Measurements from ENCODE around the gene IL1R2. TPM values are rescaled to one million over a fixed set of nuclear protein-coding genes. Genes with fewer than 3 reads are reported as not detected.

The IL1R2 gene
- total RNA-seq, 4 donors from 2014 or later = 12.2 to 207 (median 32.1) TPM

- DNase-seq (ENCODE audit: low spot score) (no peak), ATAC-seq (ENCODE audit: low FRiP score) (no peak)
- TF ChIP-seq CTCF (IDR thresholded peaks at IDR 0.05) = no peak
Observed at GRCh38 chr2:102025016-102025501, 33.3 kb downstream of the IL1R2 start.

DNA sequence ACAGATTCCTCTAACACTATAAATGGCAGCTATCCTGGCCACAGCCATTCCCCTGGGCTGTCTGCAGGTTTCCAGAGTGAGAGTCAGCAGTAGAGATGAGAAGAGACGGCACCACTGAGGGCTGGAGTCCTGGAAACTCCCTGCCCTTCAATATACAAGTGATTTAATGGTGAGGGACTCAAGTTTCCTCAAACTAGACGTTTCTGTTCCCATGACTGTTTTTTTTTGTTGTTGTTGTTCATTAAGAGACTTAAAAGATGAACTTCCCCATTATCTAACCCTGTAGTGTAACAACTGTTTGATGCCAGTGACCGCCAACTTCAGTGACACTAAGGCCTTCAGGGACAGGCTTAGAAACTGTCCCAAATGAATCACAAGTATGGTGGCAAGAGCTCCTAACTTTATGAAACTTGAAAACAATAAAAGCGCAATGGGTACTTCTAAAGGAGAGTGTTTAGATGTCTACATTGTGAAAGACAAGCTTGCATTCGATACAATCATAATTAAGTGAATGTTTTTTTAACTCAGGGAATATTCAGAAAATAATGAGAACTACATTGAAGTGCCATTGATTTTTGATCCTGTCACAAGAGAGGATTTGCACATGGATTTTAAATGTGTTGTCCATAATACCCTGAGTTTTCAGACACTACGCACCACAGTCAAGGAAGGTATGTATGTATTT, 34.0 kb downstream of the IL1R2 start:
- ATAC-seq (ENCODE audit: low FRiP score) (no peak), DNase-seq (ENCODE audit: low spot score) (no peak)
- no peak for TF ChIP-seq CTCF (IDR thresholded peaks at IDR 0.05)

GRCh38 chr2:102027036-102027980, 35.5 kb downstream of the IL1R2 start:
- no peak for TF ChIP-seq CTCF (IDR thresholded peaks at IDR 0.05)
- ATAC-seq (ENCODE audit: low FRiP score) (peak; percentile 89), DNase-seq (ENCODE audit: low spot score) (no peak)

DNA sequence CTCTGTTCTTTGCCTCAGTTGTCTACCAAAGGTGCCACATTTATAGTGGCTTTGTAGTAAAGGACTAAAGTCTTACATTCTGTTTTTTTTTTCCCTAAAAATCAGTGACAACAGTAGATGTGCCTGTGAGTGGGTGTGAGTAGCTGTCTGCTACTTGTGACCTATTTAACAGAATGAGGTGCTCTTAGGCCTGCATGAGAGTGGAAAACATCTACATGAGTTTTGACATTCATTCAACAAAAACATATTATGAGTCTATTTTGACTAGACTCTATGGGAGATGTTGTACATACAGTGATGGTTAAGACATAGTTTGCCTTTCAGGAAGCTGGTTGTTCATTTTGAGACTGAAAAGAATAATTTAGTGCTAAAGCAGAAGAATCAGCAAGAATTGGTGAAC, 36.7 kb downstream of the IL1R2 start:
- TF ChIP-seq CTCF (IDR thresholded peaks at IDR 0.05) = no peak
- no peak for DNase-seq (ENCODE audit: low spot score)
- no peak for ATAC-seq (ENCODE audit: low FRiP score)

- ATAC-seq (ENCODE audit: low FRiP score) (no peak), DNase-seq (ENCODE audit: low spot score) (no peak)
- TF ChIP-seq CTCF (IDR thresholded peaks at IDR 0.05) = no peak
Observed at GRCh38 chr2:102029405-102029804, 37.6 kb downstream of the IL1R2 start.

GRCh38 chr2:102029952-102030351, 38.2 kb downstream of the IL1R2 start:
- no peak for DNase-seq (ENCODE audit: low spot score)
- TF ChIP-seq CTCF (IDR thresholded peaks at IDR 0.05) = no peak
- ATAC-seq (ENCODE audit: low FRiP score) = no peak

Data from omental fat pad (tissue), 4 donors.